ENCODE data around the gene ATXN10. TPM values are rescaled to one million over a fixed set of nuclear protein-coding genes. Genes with fewer than 3 reads are reported as not detected.

Gene ATXN10
- total and polyA plus RNA-seq, 10 of the 15 experiments (the other 5 are each of a cell fraction or from before 2014, with no cell fraction given), result 29.2 to 249 (median 146) TPM

GRCh38 chr22:45863981-45864751 lies 192.5 kb downstream of the ATXN10 start (continued):
- no peak for TF ChIP-seq HSF1 (IDR thresholded peaks at IDR 0.05; ENCODE audit: low read depth, low read length)
- no peak for TF ChIP-seq HDAC2 (IDR thresholded peaks at IDR 0.05)
- no peak for TF ChIP-seq BCL3 (IDR thresholded peaks at IDR 0.05; ENCODE audit: borderline replicate concordance, insufficient read depth, low read depth, low read length, poor library complexity, severe bottlenecking)
- TF ChIP-seq SUPT20H (IDR thresholded peaks at IDR 0.05; ENCODE audit: borderline replicate concordance, control insufficient read depth, low read depth, low read length), result no peak
- TF ChIP-seq EZH2 (IDR thresholded peaks at IDR 0.05; ENCODE audit: borderline replicate concordance, control insufficient read depth, low read depth, low read length), result no peak
- TF ChIP-seq ZBTB11 (CRISPR knock-in tag; IDR thresholded peaks at IDR 0.05), result no peak
- no peak for TF ChIP-seq RELA (IDR thresholded peaks at IDR 0.05; ENCODE audit: borderline replicate concordance, partially characterized antibody)
- no peak for TF ChIP-seq TAF1 (IDR thresholded peaks at IDR 0.05; ENCODE audit: borderline replicate concordance, low read depth, low read length)
- no peak for TF ChIP-seq TBL1XR1 (IDR thresholded peaks at IDR 0.05; ENCODE audit: low read depth, low read length)
- peak; percentile 75 to 93 (median 92) for TF ChIP-seq CTCF (IDR thresholded peaks at IDR 0.05 in 2 of 3, conservative IDR thresholded peaks at IDR 0.05 in 1 of 3; ENCODE audit: control insufficient read depth in 2 of 3, extremely low read depth in 1 of 3, insufficient read depth in 1 of 3, low read depth in 3 of 3, low read length in 3 of 3)
- peak; percentile 53 for TF ChIP-seq PBX3 (IDR thresholded peaks at IDR 0.05; ENCODE audit: insufficient replicate concordance, low read depth, low read length)
- TF ChIP-seq SMARCA5 (IDR thresholded peaks at IDR 0.05), result no peak
- TF ChIP-seq MEF2A (IDR thresholded peaks at IDR 0.05; ENCODE audit: insufficient read depth, low read depth, low read length), result no peak
- TF ChIP-seq NBN (IDR thresholded peaks at IDR 0.05), result no peak
- TF ChIP-seq CEBPB (IDR thresholded peaks at IDR 0.05; ENCODE audit: borderline replicate concordance in 1 of 2, low read depth in 2 of 2, low read length in 2 of 2), result no peak
- no peak for TF ChIP-seq ZNF384 (IDR thresholded peaks at IDR 0.05; ENCODE audit: borderline replicate concordance, low read depth, low read length)
- no peak for TF ChIP-seq MTA2 (IDR thresholded peaks at IDR 0.05; ENCODE audit: low read depth)
- TF ChIP-seq NR2C2 (IDR thresholded peaks at IDR 0.05; ENCODE audit: borderline replicate concordance, control insufficient read depth, insufficient read length, low read depth), result no peak
- TF ChIP-seq ZNF24 (IDR thresholded peaks at IDR 0.05), result no peak
- TF ChIP-seq RUNX3 (IDR thresholded peaks at IDR 0.05; ENCODE audit: low read length), result no peak

Measured in GM12878 (cell line).